NCI-H446 treated with DMSO at 0.1 percent for 48 hours (cell line): ENCODE measurements around the gene LRRC71.

Experiments used
- DNase-seq: peaks from one replicate; lab custom pipeline; 2025; lab: John Stamatoyannopoulos, UW

Gene LRRC71

DNA sequence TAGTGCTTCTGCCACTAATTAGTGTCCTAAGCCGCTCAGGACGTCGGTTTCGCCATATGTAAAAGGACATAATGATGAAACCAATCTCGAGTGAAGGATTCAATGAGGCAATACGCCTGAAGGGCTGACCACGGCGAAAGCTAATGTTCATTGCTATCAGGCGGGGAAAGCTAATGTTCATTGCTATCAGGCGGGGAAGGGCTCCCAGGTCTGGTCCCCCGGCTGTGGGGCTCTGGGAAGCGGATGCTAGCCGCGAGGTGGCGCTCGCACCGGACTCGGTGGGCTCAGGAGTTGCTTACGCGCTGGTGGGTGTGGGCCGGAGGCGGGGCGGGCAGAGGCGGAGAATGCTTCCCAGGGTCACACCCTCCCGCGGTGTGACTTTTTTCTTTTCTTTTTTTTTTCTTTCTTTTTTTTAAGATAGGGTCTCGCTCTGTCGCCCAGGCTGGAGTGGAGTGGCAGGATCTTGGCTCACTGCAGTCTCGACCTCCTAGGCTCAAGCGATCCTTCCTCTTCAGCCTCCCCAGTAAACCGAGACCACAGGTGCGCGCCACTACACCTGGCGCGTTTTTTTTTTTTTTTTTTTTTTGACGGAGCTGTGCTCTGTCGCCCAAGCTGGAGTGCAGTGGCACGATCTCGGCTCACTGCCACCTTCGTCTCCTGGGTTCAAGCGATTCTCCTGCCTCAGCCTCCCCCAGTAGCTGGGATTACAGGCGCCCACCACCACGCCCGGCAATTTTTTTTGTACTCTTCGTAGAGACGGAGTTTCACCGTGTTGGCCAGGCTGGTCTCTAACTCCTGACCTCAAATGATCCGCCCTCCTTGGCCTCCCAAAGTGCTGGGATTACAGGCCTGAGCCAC, 28.0 kb upstream of the LRRC71 start:
- DNase-seq, result peak; percentile 37

DNA sequence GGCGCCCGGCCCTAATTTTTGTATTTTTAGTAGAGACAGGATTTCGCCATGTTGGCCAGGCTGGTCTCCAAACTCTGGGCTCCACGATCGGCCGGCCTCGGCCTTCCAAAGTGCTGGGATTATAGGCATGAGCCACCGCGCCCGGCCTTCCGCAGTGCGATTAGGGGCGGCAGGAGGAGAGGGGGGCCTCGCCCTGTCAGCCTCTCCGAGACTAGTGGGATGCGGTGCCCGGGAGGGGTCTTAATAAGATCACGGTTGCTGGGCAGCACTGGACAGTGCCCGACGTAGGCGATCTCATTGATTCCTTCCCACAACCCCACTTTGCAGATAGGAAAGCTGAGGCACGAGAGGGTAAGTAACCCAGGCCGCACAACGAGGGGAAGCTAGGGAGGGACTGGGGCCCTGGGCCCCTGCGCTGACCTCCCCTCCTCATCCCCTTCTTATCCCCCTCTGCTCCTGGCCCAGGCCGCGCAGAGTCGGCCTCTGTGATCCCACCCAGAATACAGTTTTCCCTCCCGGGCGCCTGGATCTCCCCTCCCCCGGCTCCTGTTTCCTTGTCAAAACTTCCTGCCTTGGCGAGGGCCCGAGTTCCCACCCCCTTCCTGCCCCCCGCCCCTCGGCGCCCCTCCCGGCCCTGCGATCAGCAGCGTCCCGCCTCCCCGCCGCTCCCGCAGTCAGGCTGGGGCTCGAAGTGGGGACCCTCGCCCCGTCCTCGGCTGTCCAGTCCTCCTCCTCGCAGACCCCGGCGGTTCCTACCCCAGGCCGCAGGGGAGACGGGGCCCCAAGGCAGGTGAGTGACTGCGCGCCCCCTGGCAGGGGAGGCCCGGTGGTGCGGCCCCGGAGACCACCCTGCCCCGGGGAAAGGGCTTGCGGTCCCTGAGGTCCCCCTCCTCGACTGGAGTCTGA, 27.1 kb upstream of the LRRC71 start, which contains the start of gene PEAR1:
TSS of gene PEAR1 (plus strand) at position 671 of the 906 bp plus-strand sequence. CDS start 10,209 bp downstream, outside the sequence.
- DNase-seq, result no peak

DNA sequence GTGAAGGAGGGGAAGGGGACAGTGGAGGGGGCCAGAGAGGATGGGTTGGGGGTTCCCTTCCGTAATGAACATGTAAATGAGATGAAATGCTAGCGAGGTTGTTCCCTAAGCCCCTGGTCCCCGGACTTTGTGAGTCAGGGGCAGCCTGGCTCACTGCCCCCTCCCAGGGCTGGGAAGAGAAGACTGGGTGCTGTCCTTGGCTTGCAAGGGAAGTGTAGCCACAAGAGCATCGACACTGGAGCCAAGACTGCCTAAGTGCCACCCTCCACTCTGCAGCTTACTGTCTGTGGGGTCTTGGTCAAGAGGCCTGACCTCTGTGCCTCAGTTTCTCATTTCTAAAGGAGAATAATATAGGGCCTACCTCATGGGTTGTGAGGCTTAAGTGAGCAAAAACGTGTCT, 26.4 kb upstream of the LRRC71 start:
- DNase-seq, result no peak

DNA sequence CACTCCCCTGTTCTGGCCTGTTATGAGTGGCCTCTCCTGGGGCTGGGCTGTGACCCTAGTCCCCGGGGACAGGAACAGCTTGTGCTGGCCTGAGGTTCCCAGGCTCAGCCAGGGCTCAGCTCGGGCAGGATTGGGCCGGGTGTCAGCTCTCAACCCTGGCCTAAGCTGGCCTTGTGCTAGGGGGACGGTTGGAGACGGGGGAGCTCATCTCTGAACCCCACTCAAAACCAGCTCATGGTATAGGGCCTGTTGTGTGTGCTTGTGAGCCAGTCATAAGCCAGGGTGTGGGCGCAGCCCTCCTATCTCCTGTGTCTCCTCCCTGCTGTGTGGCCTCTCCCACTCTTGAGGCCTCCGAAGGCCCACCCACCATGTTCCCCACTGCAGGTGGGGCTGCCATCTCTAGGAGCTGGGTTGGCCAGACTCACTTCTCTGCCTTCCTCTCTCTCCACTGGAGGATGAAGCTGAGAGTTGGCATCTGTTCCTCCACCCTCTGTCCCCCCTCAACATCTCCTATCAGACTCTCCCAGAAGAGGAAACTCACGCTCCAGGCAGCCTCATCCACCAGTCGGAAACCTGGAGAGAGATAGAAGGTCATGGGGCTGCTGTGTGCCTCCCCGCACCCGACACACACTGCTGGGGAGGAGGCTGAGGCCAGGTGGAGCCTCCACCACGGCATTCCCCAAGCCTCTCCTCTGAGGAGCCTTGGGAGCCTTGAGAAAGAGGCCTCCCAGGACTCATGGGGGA, 25.5 kb upstream of the LRRC71 start:
- no peak for DNase-seq

DNA sequence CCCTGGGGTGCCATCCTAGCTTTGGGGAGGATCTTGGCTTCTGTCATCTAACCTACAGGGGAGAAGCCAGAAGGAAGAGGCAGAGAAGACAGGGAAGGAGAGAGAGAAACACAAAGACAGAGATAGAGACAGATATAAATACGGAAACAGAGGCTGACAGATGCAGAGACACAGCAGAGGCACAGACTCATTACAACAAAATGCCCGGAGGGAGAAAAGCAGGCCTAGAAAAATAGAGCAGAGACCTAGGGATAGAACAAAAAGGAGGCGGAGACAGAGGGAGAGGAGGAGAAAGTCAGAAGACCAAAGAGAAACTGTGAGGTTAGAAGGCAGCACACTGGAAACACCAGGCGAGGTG, 25.0 kb upstream of the LRRC71 start:
- DNase-seq, result no peak

DNA sequence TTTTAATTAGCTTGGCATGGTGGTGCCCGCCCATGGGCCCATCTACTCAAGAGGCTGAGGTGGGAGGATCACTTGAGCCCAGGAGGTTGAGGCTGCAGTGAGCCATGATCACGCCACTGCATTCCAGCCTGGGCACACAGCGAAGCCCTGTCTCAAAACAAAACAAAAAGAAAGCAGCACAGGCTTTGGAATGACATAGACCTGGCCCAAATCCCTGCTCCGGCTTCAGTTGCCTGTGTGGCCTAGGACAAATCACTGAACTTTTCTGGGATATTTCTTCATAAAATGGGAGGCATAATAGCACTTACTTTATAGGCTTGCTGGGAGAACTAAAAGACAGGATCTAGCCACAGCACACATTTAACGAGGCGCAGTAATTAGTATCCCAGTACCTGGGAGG, 24.5 kb upstream of the LRRC71 start:
- no peak for DNase-seq

DNA sequence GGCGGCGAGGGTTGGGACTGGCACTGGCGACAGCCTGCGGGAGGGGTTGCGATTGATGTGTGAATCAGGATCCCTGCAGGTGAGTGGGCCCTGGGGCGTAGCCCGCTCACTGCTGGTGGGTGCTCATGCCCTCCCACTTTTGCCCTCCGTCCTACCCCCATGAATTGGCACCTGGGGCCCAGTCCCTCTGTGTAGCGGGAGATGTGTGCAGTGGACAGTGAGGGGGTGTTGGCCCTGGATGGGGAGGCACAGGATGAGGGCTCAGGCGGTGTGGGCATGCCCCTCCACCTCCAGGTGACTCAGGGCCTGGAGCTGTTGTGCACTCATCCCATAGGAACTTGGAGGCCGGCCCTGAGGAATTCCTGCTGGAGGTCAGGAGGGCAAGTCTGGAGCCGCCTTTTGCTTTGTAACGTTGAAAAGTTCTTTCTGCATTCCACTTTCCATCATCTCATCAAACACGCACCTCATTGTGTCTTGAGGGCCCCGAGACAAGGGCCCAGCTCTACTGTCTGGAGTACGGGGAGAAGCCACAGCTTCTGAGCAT, 23.9 kb upstream of the LRRC71 start:
- DNase-seq, result no peak

DNA sequence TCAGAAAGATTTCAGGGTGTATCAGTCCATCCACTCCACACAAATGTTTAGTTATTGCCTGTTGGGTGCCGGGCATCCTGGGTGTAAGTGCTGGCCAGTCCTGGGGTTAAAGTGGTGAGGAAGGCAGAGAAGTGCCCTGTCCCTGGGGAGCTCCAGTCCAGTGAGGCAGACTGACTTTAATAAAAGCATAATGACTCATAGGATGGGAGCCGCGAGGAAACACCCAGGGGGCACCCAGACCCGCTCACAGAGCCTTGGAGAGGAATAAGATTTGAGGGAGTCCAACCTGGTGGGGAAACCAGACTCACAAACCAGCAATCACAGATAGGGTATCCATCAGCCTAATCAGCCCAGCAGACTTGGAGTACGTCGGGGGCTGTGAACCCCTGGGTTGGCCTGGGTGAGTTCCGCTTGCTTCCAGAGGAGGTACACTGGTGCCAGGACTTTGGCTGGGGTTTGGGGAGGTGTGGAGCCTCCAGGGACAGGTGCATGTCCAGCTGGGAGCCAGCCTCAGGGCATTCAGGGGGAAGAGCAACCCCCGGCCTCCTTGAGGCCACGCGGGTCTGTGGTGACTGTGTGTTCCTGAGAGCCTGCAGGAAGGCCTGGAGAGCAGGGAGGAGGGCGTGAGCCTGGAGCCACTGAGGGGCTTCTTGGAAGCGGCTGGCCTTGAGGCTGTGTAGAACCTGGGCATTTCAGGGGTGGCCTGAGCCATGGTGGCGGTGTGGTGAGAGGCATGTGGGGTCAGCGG, 23.2 kb upstream of the LRRC71 start:
- no peak for DNase-seq

DNA sequence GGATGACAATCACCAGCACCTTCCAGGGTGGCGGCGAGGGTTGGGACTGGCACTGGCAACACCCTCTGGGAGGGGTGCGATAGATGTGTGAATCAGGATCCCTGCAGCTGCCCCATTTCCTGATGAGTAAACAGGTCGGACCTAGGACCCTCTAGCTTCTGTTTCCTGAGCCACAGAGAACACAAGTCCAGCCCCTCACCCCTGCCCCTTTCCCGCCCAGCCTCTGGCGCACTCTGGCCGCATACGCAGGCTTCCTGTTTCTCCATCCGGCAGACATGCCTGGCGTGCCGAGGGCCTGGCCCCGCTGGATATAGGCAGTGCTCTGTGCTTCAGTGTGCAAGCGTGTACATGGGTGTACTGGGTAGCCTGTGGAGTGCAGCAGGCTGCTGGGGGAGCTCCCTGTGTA, 22.3 kb upstream of the LRRC71 start:
- no peak for DNase-seq

DNA sequence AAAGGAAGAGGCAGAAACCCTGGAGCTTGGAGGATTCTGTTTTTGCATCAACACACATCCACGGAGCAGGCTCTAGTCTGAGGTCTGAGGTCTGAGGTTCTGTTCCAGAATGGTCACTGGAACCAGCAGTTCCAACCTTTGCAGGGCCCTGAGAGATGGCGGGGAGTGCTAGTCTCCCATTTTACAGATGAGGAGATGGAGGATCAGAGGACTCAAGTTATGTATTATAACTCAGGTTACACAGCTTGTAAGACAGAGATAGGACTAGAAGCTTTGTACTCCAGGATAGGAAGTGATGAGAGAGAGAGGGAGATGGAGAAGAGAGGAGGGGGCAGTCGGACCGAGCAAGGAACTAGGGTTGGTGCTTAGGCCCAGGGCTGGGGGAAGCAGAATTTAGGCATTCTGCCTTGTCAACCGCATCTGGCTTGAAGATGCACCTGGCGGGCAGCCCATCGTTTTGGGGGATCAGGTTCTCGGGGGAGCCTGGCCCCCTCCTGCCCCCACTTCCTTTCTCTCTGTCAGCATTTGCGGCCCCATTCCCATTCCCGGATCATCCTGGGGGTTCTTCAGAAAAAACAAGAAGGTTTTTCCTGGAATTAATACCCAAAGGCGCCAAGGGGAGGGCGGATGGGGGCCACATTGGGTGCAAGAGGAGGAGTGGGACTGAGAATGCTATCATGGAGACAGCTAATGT, 21.3 kb upstream of the LRRC71 start:
- DNase-seq, result no peak

DNA sequence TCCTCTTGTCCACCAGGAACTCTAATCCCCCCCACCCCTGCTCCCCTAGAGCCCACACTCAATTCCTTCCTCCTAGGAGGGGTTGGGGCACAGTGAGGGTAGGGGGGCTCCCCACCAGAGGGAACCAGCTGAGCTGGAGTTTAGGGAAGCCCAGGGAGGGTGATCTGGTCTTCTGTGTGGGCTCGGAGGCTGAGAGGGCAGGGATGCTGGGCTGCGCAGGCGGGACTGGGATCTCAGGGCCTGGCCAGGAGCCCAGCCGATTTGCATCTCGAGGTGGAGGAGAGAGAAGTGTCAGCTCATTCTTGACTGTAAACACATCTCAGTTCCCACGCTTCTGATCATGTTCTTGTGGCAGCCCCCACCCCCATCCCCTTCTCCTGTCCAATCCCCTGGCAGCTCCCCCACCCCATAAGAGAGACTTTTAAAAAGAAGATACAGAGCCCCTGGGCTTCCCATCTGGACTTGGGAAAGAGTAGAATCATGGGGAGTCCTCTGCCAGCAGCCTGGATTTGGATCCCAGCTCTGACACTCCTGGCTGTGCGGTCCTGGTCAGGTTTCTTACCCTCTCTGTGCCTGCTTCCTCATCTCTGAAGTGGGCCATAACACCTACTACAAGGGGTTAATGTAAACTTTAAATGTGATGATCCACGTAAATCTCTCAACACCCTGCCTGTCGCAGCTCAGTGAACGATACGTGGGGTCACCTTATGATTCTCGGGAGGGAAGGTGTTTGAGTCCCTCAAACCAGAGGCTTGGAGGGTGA, 20.3 kb upstream of the LRRC71 start:
- DNase-seq, result no peak

DNA sequence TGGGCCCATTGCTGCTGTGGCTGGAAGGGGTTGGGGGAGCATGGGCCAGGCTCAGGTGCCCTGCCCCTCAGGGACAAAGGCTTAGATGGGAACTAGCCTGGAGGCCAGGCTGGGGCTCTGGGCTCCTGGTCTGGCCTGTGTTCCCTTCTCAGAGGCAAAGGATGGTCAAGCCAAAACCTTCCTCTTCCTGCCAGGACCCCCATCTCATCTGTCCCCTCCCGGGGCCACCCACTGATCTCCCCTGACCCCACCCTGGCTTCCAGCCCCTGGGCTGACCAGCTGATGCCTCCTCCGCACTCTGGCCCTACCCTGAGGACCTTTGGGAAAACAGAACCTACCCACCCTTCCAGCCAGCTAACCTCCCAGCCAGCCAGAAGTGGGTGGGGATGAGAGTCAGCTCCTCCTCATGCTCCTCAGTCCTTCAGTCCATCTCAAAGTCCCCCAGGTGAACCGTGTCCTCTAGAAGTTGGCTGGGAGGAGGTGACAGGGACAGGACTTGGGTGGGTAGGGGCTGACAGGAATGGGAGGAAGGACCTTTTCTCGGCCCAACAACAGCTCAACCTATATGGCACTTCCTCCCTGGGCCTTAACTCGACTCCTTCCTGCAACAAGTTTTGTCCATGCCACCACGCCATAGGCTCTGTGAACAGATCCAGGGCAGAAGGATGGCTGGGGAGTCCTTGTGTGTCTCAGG, 19.4 kb upstream of the LRRC71 start:
- no peak for DNase-seq

DNA sequence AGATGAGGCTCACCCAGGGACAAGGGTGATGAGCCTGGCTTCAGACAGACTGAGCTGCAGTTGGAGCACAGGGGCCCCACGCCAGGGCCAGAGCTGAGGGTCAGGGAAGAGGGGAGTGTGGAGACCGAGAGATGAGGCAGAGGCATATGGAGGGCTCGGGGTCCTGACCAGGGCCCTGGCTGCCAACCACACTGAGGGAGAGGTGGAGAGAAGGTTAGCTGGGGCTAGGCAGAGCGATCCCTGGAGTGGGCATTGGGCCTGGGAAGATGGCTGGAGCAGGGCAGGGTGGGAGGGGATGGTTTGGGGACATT, 18.9 kb upstream of the LRRC71 start:
- no peak for DNase-seq

DNA sequence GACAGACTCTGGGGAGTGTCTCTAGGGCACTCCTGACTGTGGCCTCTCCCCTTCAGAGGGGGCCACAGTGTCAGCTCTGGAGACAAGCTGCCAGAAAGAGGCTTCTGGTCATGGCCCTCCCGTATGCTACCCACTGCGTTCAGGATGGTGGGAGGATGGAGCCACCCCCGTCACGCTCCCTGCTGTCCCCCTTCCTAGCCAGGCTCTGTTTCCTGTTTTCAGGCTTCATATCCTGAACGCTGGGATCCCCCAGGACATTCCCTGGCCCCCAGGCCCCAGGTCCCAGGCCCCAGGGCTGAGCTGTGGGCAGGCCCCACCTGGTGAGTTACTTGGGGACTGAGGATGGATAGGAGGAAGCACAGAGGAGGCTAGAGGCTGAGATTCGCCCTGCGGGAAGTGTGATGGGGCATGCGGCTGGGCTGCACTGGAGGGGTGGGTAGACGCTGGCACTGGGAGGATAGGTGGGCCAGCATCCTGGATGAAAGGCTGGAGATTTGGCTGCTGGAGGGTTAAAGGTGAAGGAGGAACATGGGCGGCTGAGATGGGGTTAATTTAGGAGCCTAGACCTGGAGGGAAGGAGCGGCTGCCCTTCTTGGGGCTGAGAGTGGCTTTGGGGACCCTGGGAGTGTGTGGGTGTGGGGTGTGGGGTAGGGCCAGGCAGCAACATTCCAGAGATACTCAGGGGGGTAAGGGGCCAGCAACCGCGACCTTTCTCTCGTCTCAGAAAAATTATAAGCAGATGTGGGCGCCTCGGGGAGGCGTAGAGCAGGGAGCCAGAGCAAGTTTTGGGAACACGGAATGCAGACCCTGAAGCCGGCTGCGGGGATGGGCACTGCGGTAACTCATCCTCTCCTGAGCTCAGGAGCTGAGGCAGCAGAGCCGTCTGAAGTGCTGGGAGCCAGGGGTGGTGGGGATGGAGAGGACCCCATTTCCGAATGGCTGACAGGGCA, 18.2 kb upstream of the LRRC71 start:
- DNase-seq, result no peak

DNA sequence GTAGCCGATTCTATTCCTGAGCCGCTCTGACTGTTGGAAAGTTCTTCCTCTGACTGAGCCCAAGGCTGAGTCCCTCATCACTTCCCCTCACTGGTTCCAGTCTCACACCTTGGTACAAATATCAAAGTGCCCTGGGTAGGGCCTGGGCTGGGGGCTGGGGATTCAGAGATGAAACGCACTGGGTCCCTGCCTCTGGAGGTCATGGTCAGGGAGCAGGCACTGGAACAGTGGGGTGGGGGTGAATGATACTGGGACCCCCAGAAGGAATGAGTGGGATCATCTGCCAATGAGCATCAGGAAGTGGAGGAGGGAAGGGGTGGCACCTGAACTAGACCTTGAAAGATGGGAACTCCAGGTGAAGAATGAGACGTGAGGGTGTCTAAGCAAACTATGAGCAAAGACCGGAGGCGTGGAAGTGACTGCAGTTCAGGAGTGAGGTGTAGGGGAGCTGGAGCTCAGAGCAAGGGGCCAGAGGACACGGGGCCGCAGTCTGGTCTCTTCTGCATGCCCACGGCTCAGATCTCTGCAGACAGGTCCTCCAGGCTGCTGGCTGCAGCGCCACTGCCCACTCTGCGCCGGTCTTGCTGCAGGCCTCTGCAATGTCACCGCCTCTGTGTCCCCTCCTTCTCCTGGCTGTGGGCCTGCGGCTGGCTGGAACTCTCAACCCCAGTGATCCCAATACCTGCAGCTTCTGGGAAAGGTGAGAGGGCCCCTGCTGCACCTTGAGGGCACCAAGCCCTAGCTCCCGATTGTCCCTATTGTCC, 16.9 kb upstream of the LRRC71 start:
- DNase-seq, result no peak

DNA sequence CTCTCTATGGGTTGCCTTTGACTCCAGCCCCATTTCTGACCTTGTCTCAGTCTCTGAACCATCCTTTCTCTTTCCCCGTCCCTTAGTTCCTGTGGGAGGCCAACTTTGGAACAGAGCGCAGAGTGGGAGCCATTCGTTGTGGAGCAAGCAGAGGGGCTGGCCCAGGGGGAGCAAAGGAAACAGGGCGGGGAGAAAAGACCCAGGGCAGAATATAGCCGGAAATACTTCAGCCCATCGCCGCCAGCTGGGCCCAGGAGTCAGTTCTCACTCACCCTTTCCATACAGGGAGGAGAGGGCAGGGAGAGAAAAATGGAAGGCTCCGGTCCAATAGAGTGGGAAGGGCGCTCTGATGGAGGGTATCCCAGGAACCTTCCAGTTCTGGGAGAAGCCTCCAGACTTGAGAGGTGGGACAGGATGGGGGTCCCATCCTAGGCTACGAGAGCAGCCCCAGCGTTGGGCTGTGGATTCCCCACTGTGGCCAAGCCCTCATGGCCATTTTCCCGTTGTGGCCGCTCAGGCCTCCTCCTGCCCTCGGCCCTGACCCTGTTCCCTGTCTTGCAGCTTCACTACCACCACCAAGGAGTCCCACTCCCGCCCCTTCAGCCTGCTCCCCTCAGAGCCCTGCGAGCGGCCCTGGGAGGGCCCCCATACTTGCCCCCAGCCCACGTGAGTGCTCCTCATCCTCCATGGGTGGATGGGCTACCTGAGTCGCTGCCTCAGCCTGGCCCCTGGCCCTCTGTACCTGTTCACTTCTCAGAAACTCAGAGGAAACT, 16.1 kb upstream of the LRRC71 start:
- no peak for DNase-seq

DNA sequence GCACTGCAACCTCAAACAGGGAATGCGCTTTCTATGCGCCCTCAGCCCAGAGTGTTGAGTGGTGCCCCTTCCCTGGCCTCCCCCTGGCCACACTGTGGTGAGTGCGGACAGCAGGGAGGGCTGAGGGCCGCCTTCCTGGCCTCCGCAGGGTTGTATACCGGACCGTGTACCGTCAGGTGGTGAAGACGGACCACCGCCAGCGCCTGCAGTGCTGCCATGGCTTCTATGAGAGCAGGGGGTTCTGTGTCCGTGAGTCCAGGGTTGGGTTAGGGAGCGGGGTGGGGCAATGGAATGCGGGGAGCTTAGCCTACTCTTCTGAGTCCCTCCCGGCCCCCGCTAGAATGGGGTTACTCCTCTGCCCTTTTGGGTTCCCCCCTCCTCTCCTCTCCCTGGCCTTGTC, 15.3 kb upstream of the LRRC71 start:
- DNase-seq, result no peak
